WTC11 (cell line): Measurements from ENCODE around the gene TOE1. TPM values are rescaled to one million over a fixed set of nuclear protein-coding genes. Genes with fewer than 3 reads are reported as not detected.
A peak's percentile ranks its signal among the peaks of the same experiment; 100 is the strongest.
"Not testable (repeated sequence)": the region's sequence is repeated elsewhere in the genome, so short reads cannot be mapped to it uniquely, and the experiment has no call there.

Experiments used
- ATAC-seq: fragments of 200-7000 bp; cut with Tn5 transposase; 2 replicates; pipeline ENCODE4 v1.10.0; 2021; ENCODE audit warnings: mild to moderate bottlenecking, moderate library complexity
- CTCF ChIA-PET: fragments of 300-600 bp; sonication (Branson Sonifier 250); formaldehyde crosslinking; loops from one replicate; lab custom pipeline; 2021; ENCODE audit warnings: antibody characterized with exemption; lab: Charles Lee
- POLR2A ChIA-PET: fragments of 350-600 bp; sonication (Branson Sonifier 250); formaldehyde crosslinking; loops from one replicate; lab custom pipeline; 2021; ENCODE audit warnings: antibody characterized with exemption; lab: Charles Lee
- DNase-seq: peaks from one replicate; pipeline ENCODE4 v3.0.0; 2021; ENCODE audit warnings: low spot score
- H3K27ac Mint-ChIP-seq: 2 replicates; pipeline ENCODE4 v1.8.0; 2021; ENCODE audit warnings: mixed read lengths
- H3K27me3 Mint-ChIP-seq: 2 replicates; pipeline ENCODE4 v1.8.0; 2021; ENCODE audit warnings: low read depth, mild to moderate bottlenecking, moderate library complexity, mixed read lengths
- H3K36me3 Mint-ChIP-seq: 2 replicates; pipeline ENCODE4 v1.8.0; 2021; ENCODE audit warnings: mixed read lengths
- H3K4me1 Mint-ChIP-seq: 2 replicates; pipeline ENCODE4 v1.8.0; 2022; ENCODE audit warnings: mixed read lengths
- H3K4me3 Mint-ChIP-seq: 2 replicates; pipeline ENCODE4 v1.8.0; 2021; ENCODE audit warnings: mild to moderate bottlenecking, moderate library complexity, mixed read lengths
- H3K9me3 Mint-ChIP-seq: 2 replicates; pipeline ENCODE4 v1.8.0; 2021; ENCODE audit warnings: mixed read lengths
- CBFB ChIP-seq: sonication (generic); formaldehyde crosslinking; IDR thresholded peaks from 2 replicates; pipeline ENCODE4 v1.8.1; 2022; ENCODE audit warnings: mild to moderate bottlenecking, low read depth, missing genetic modification reagents
- CTCF ChIP-seq: fragments of 200-600 bp; IDR thresholded peaks from 2 replicates; pipeline ENCODE4 v1.8.0; 2022; ENCODE audit warnings: antibody characterized with exemption
- E2F5 ChIP-seq: sonication (generic); formaldehyde crosslinking; IDR thresholded peaks from 2 replicates; pipeline ENCODE4 v1.8.1; 2022; ENCODE audit warnings: mild to moderate bottlenecking, moderate library complexity, missing genetic modification reagents
- FOXJ3 ChIP-seq: sonication (generic); formaldehyde crosslinking; IDR thresholded peaks from 2 replicates; pipeline ENCODE4 v1.9.0; 2021; ENCODE audit warnings: missing genetic modification reagents, mild to moderate bottlenecking, borderline replicate concordance
- GRHL2 ChIP-seq: fragments of 250-450 bp; sonication (Bioruptor Pico); IDR thresholded peaks from 2 replicates; pipeline ENCODE4 v1.8.0; 2022; ENCODE audit warnings: mild to moderate bottlenecking, moderate library complexity; ENCODE audit not compliant: insufficient replicate concordance, severe bottlenecking
- IRF1 ChIP-seq: sonication (generic); formaldehyde crosslinking; IDR thresholded peaks from 2 replicates; pipeline ENCODE4 v1.8.0; 2023; ENCODE audit warnings: missing genetic modification reagents
- JAZF1 ChIP-seq: fragments of 250-450 bp; sonication (Bioruptor Pico); IDR thresholded peaks from 2 replicates; pipeline ENCODE4 v1.9.0; 2021; ENCODE audit warnings: moderate library complexity, mild to moderate bottlenecking, inconsistent platforms
- KAT7 ChIP-seq: sonication (generic); formaldehyde crosslinking; IDR thresholded peaks from 2 replicates; pipeline ENCODE4 v1.8.1; 2023; ENCODE audit warnings: missing genetic modification reagents, mild to moderate bottlenecking, borderline replicate concordance
- NFATC4 ChIP-seq: fragments of 250-450 bp; sonication (Bioruptor Pico); IDR thresholded peaks from 2 replicates; pipeline ENCODE4 v1.9.0; 2021; ENCODE audit warnings: mild to moderate bottlenecking
- NFYB ChIP-seq: sonication (generic); formaldehyde crosslinking; conservative IDR thresholded peaks from 2 replicates; pipeline ENCODE4 v1.8.0; 2022; ENCODE audit warnings: low read depth, missing genetic modification reagents
- SMAD3 ChIP-seq: sonication (generic); formaldehyde crosslinking; IDR thresholded peaks from 2 replicates; pipeline ENCODE4 v1.8.0; 2022; ENCODE audit warnings: missing genetic modification reagents, mild to moderate bottlenecking, borderline replicate concordance
- TEAD4 ChIP-seq: sonication (generic); formaldehyde crosslinking; IDR thresholded peaks from 2 replicates; pipeline ENCODE4 v1.8.0; 2022; ENCODE audit warnings: mild to moderate bottlenecking, missing genetic modification reagents
- ZNF138 ChIP-seq: sonication (generic); formaldehyde crosslinking; conservative IDR thresholded peaks from 2 replicates; pipeline ENCODE4 v1.8.1; 2022; ENCODE audit warnings: mild to moderate bottlenecking, moderate library complexity, missing genetic modification reagents
- ZNF671 ChIP-seq: fragments of 250-450 bp; sonication (Bioruptor Pico); IDR thresholded peaks from 2 replicates; pipeline ENCODE4 v1.8.0; 2021; ENCODE audit warnings: mild to moderate bottlenecking
- total RNA-seq: library from RNA; stranded (reverse); gene quantifications from 3 replicates; pipeline ENCODE4 v1.2.3, GENCODE V29; 2021
- TF ChIP-seq, protein P1 (sequence below): fragments of 250-450 bp; sonication (Bioruptor Pico); IDR thresholded peaks from 2 replicates; pipeline ENCODE4 v1.9.0; 2021; ENCODE audit warnings: mild to moderate bottlenecking
- TF ChIP-seq, protein P2 (sequence below): sonication (generic); formaldehyde crosslinking; IDR thresholded peaks from 2 replicates; pipeline ENCODE4 v1.8.0; 2022; ENCODE audit warnings: mild to moderate bottlenecking, missing genetic modification reagents
- TF ChIP-seq, protein P3 (sequence below): sonication (generic); formaldehyde crosslinking; IDR thresholded peaks from 2 replicates; pipeline ENCODE4 v1.8.1; 2023; ENCODE audit warnings: mild to moderate bottlenecking, missing genetic modification reagents
- TF ChIP-seq, protein P4 (sequence below): sonication (generic); formaldehyde crosslinking; IDR thresholded peaks from 2 replicates; pipeline ENCODE4 v1.8.1; 2022; ENCODE audit warnings: mild to moderate bottlenecking, missing genetic modification reagents, moderate library complexity, borderline replicate concordance
- TF ChIP-seq, protein P5 (sequence below): sonication (generic); formaldehyde crosslinking; IDR thresholded peaks from 2 replicates; pipeline ENCODE4 v1.8.0; 2022; ENCODE audit warnings: mild to moderate bottlenecking, missing genetic modification reagents

TOE1 gene
- total RNA-seq, 1 experiment from 2014 or later = 7.4 TPM

GRCh38 chr1:45356186-45356585 is 16.2 kb downstream of the TOE1 start (continued):
- no peak for TF ChIP-seq KAT7 (CRISPR knock-in tag)

DNA sequence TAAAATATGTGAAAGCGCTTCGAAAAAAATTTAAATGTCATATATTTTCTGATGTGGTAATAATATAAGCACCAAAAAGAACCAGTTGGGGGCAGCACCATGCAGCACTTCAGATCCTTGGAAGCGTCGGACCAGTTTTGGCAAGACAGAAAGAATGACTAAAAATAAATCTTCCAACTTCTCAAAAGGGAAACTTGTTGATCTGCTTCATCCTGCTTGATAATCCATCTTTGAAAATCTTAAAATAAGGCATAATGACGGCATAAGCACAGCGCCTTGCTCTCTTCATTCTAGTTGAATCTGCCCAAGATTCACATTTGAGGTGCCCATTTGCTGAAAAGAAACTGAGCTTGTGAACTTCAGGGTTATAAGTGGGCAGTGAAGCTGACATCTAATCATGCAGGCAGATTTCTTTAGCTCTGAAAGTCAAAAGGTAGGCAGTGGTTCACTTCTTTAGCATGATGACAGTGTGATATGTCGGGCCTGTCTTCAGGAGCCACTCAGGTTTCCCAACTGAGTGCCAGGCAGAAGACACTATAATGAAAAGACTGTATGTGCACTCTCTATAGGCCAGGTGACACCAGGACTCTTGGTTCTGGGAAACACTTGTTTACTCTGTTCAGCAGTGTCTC is 20.0 kb downstream of the TOE1 start:
- H3K9me3 Mint-ChIP-seq = no peaks in the 10 kb centered on the region
- CTCF ChIA-PET = interaction anchor here (0.5 to 6.5 kb wide), 26 partner anchors 12 to 346 kb away, joined by 3 to 170 read pairs (median 4); partner anchors contain the start of genes CCDC163, MMACHC, MUTYH and TESK2
- peak; percentile 32 for DNase-seq
- H3K27me3 Mint-ChIP-seq = no peaks in the 10 kb centered on the region
- H3K36me3 Mint-ChIP-seq = no peaks in the 10 kb centered on the region
- POLR2A ChIA-PET = interaction anchor here (0.7 to 1.6 kb wide), 4 partner anchors 13 to 148 kb away, joined by 3 to 7 read pairs (median 4); partner anchors contain the start of gene TESK2
- TF ChIP-seq, protein P1, sequence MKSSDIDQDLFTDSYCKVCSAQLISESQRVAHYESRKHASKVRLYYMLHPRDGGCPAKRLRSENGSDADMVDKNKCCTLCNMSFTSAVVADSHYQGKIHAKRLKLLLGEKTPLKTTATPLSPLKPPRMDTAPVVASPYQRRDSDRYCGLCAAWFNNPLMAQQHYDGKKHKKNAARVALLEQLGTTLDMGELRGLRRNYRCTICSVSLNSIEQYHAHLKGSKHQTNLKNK (CRISPR knock-in tag) = no peak
- TF ChIP-seq CTCF = peak; percentile 20; the same call in 1 of the 2 replicates
- TF ChIP-seq, all 79 proteins: peak for 1
- peak overlapping the region; percentile 95 for H3K27ac Mint-ChIP-seq
- ATAC-seq = peak; percentile 50
- H3K4me3 Mint-ChIP-seq = peak overlapping the region; percentile 55
- peaks cover 30% of the 10 kb centered on the region for H3K4me1 Mint-ChIP-seq

DNA sequence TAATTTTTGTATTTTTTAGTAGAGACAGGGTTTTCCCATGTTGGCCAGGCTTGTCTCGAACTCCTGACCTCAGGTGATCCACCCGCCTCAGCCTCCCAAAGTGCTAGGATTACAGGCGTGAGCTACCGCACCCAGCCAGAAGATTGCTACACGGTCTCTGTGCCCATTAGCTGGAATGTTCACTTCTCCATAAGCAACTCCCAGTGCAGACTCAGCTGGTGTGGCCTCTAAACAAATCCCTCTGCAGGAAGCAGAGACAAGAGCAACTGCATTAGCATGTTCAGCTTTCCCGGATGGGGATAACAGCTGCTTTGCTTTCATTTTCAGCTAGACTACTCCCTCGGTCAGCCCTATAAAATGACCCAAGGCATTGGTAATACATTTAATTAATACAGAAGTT is 21.0 kb downstream of the TOE1 start:
- Mint-ChIP-seq H3K27ac (peak overlapping the region; percentile 95), H3K4me3 (peak overlapping the region; percentile 55), H3K4me1 (peaks cover 26% of the 10 kb centered on the region)
- ChIA-PET CTCF (interaction anchor here (0.8 to 6.5 kb wide), 15 partner anchors 13 to 141 kb away, joined by 3 to 170 read pairs (median 5); partner anchors contain the start of genes CCDC163, MMACHC, MUTYH and TESK2), POLR2A (interaction anchor here (1.0 to 1.6 kb wide), 4 partner anchors 21 to 147 kb away, joined by 3 to 7 read pairs (median 3); partner anchors contain the start of genes MUTYH, TESK2 and TOE1)
- not testable (repeated sequence) for H3K27me3 Mint-ChIP-seq, H3K36me3 Mint-ChIP-seq, H3K9me3 Mint-ChIP-seq
- DNase-seq (peak; percentile 35), ATAC-seq (peak; percentile 84)
- TF ChIP-seq, protein P2, sequence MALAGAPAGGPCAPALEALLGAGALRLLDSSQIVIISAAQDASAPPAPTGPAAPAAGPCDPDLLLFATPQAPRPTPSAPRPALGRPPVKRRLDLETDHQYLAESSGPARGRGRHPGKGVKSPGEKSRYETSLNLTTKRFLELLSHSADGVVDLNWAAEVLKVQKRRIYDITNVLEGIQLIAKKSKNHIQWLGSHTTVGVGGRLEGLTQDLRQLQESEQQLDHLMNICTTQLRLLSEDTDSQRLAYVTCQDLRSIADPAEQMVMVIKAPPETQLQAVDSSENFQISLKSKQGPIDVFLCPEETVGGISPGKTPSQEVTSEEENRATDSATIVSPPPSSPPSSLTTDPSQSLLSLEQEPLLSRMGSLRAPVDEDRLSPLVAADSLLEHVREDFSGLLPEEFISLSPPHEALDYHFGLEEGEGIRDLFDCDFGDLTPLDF = 0 out of 2 replicates have a peak, but pooled peaks have one; percentile 14

DNA sequence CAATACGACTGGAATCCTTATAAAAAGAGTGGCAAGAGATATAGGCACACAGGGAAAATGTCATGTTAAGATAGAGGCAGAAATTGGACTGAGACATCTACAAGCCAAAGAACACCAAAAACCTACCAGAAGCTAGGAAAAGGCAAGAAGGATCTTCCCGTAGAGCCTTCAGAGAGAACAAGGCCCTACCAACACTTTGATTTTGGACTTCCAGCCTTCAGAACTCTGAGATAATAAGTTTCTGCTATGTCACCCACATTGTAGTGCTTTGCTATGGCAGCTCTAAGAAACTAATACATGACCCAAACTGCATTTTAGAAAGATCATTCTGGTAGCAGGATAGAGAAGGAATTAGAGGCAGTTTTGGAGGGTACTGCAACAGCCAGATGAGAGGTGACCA is 24.3 kb downstream of the TOE1 start:
- no peak for ATAC-seq
- Mint-ChIP-seq H3K4me1 (peaks cover 22% of the 10 kb centered on the region), H3K27me3 (no peaks in the 10 kb centered on the region), H3K4me3 (no peak overlapping the region), H3K9me3 (no peaks in the 10 kb centered on the region), H3K36me3 (no peaks in the 10 kb centered on the region), H3K27ac (peak overlapping the region; percentile 17; the same call in 1 of the 2 replicates)
- POLR2A ChIA-PET = no interaction called here
- CTCF ChIA-PET = interaction anchor here (1.0 to 1.2 kb wide), 2 partner anchors 127 to 129 kb away, joined by 3 to 5 read pairs; partner anchors contain the start of gene TESK2
- DNase-seq = no peak
- TF ChIP-seq NFYB (CRISPR knock-in tag) (no peak), SMAD3 (CRISPR knock-in tag) (no peak), E2F5 (CRISPR knock-in tag) (no peak), ZNF671 (CRISPR knock-in tag) (no peak), TEAD4 (no peak), JAZF1 (CRISPR knock-in tag) (no peak), NFATC4 (CRISPR knock-in tag) (no peak), GRHL2 (CRISPR knock-in tag) (no peak), CBFB (no peak), FOXJ3 (CRISPR knock-in tag) (no peak), ZNF138 (CRISPR knock-in tag) (no peak), IRF1 (CRISPR knock-in tag) (no peak)
- TF ChIP-seq, protein P2 = no peak
- TF ChIP-seq, protein P3, sequence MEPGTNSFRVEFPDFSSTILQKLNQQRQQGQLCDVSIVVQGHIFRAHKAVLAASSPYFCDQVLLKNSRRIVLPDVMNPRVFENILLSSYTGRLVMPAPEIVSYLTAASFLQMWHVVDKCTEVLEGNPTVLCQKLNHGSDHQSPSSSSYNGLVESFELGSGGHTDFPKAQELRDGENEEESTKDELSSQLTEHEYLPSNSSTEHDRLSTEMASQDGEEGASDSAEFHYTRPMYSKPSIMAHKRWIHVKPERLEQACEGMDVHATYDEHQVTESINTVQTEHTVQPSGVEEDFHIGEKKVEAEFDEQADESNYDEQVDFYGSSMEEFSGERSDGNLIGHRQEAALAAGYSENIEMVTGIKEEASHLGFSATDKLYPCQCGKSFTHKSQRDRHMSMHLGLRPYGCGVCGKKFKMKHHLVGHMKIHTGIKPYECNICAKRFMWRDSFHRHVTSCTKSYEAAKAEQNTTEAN (CRISPR knock-in tag) = no peak
- TF ChIP-seq, protein P4, sequence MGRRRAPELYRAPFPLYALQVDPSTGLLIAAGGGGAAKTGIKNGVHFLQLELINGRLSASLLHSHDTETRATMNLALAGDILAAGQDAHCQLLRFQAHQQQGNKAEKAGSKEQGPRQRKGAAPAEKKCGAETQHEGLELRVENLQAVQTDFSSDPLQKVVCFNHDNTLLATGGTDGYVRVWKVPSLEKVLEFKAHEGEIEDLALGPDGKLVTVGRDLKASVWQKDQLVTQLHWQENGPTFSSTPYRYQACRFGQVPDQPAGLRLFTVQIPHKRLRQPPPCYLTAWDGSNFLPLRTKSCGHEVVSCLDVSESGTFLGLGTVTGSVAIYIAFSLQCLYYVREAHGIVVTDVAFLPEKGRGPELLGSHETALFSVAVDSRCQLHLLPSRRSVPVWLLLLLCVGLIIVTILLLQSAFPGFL (CRISPR knock-in tag) = no peak
- TF ChIP-seq, protein P5, sequence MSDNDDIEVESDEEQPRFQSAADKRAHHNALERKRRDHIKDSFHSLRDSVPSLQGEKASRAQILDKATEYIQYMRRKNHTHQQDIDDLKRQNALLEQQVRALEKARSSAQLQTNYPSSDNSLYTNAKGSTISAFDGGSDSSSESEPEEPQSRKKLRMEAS (CRISPR knock-in tag) = no peak
